ENCODE measurements around the gene LRRC34. TPM values are rescaled to one million over a fixed set of nuclear protein-coding genes. Genes with fewer than 3 reads are reported as not detected.
A peak's percentile ranks its signal among the peaks of the same experiment; 100 is the strongest.

LRRC34 gene
- total and polyA plus RNA-seq, 8 donors: 2.4 to 15.3 (median 12.5) TPM

- TF ChIP-seq CTCF (IDR thresholded peaks at IDR 0.05): no peak
- Histone ChIP-seq H3K9me3 (no peaks in the 10 kb centered on the region), H3K4me1 (no peaks in the 10 kb centered on the region), H3K4me3 (no peak overlapping the region), H3K36me3 (no peaks in the 10 kb centered on the region), H3K27ac (no peak overlapping the region), H3K27me3 (no peaks in the 10 kb centered on the region)
- ATAC-seq: no peak
- no peak for DNase-seq
- intact Hi-C loops (cut with DNase I): no loop called here
Measured at GRCh38 chr3:169850618-169851017, 37.9 kb upstream of the LRRC34 start.

- ATAC-seq (no peak), DNase-seq (no peak)
- H3K36me3 ChIP-seq: no peaks in the 10 kb centered on the region
- no peaks in the 10 kb centered on the region for H3K9me3 ChIP-seq
- no peak overlapping the region for H3K4me3 ChIP-seq
- H3K4me1 ChIP-seq: no peaks in the 10 kb centered on the region
- intact Hi-C loops (cut with DNase I): no loop called here
- no peak for TF ChIP-seq CTCF (IDR thresholded peaks at IDR 0.05)
- no peak overlapping the region for H3K27ac ChIP-seq
- H3K27me3 ChIP-seq: no peaks in the 10 kb centered on the region
Measured at GRCh38 chr3:169848741-169849140, 36.0 kb upstream of the LRRC34 start.

- Histone ChIP-seq H3K4me1 (no peaks in the 10 kb centered on the region), H3K27ac (no peak overlapping the region), H3K27me3 (no peaks in the 10 kb centered on the region), H3K36me3 (no peaks in the 10 kb centered on the region), H3K9me3 (no peaks in the 10 kb centered on the region), H3K4me3 (no peak overlapping the region)
- TF ChIP-seq CTCF (IDR thresholded peaks at IDR 0.05): no peak
- DNase-seq (peak in 1 of 4 donors; percentile 60), ATAC-seq (peak; percentile 89)
- intact Hi-C loops (cut with DNase I): no loop called here
Measured at GRCh38 chr3:169847896-169848295, 35.2 kb upstream of the LRRC34 start.

- intact Hi-C loops (cut with DNase I): no loop called here
Measured at GRCh38 chr3:169846458-169847193, 33.9 kb upstream of the LRRC34 start.

GRCh38 chr3:169842960-169843359, 30.3 kb upstream of the LRRC34 start:
- DNase-seq: no peak
- Histone ChIP-seq H3K9me3 (no peaks in the 10 kb centered on the region), H3K27me3 (no peaks in the 10 kb centered on the region), H3K4me1 (no peaks in the 10 kb centered on the region), H3K36me3 (no peaks in the 10 kb centered on the region), H3K27ac (no peak overlapping the region), H3K4me3 (no peak overlapping the region)
- intact Hi-C loops (cut with DNase I): no loop called here
- ATAC-seq: no peak
- no peak for TF ChIP-seq CTCF (IDR thresholded peaks at IDR 0.05)

More at GRCh38 chr3:169846458-169847193, 33.9 kb upstream of the LRRC34 start:
- H3K4me1 ChIP-seq: no peaks in the 10 kb centered on the region
- H3K27me3 ChIP-seq: no peaks in the 10 kb centered on the region
- ATAC-seq: peak; percentile 79
- H3K4me3 ChIP-seq: no peak overlapping the region
- no peaks in the 10 kb centered on the region for H3K36me3 ChIP-seq
- no peak for TF ChIP-seq CTCF (IDR thresholded peaks at IDR 0.05)
- no peak overlapping the region for H3K27ac ChIP-seq
- no peak for DNase-seq
- H3K9me3 ChIP-seq: no peaks in the 10 kb centered on the region
